Measurements from ENCODE around the gene PRSS23.

The PRSS23 gene

GRCh38 chr11:86795949-86796348 lies 4.4 kb upstream of the PRSS23 start:
- peak; percentile 35 for DNase-seq (ENCODE audit: low read depth)
- H3K4me3 ChIP-seq (ENCODE audit: control insufficient read depth, low read depth, low read length): no peak overlapping the region
- no peak for TF ChIP-seq CTCF (IDR thresholded peaks at IDR 0.05; ENCODE audit: control insufficient read depth, insufficient read depth, low read depth, low read length, missing control alignments)

- TF ChIP-seq CTCF (IDR thresholded peaks at IDR 0.05; ENCODE audit: control insufficient read depth, insufficient read depth, low read depth, low read length, missing control alignments): no peak
- no peak for DNase-seq (ENCODE audit: low read depth)
- no peak overlapping the region for H3K4me3 ChIP-seq (ENCODE audit: control insufficient read depth, low read depth, low read length)
These were observed 3.2 kb upstream of the PRSS23 start for GRCh38 chr11:86797133-86797532.

GRCh38 chr11:86798988-86799387 lies 1.4 kb upstream of the PRSS23 start:
- peak; percentile 66 for DNase-seq (ENCODE audit: low read depth)
- H3K4me3 ChIP-seq (ENCODE audit: control insufficient read depth, low read depth, low read length): no peak overlapping the region; the same call in 1 of the 2 replicates
- peak; percentile 15 for TF ChIP-seq CTCF (IDR thresholded peaks at IDR 0.05; ENCODE audit: control insufficient read depth, insufficient read depth, low read depth, low read length, missing control alignments)

- TF ChIP-seq CTCF (IDR thresholded peaks at IDR 0.05; ENCODE audit: control insufficient read depth, insufficient read depth, low read depth, low read length, missing control alignments): peak; percentile 24
- DNase-seq (ENCODE audit: low read depth): no peak
- H3K4me3 ChIP-seq (ENCODE audit: control insufficient read depth, low read depth, low read length): peak overlapping the region; percentile 46
These were observed 664 bp upstream of the PRSS23 start for GRCh38 chr11:86799680-86800075.

GRCh38 chr11:86800960-86801272 lies 574 bp downstream of the PRSS23 start:
- DNase-seq (ENCODE audit: low read depth): no peak
- peak overlapping the region; percentile 63 for H3K4me3 ChIP-seq (ENCODE audit: control insufficient read depth, low read depth, low read length)
- no peak for TF ChIP-seq CTCF (IDR thresholded peaks at IDR 0.05; ENCODE audit: control insufficient read depth, insufficient read depth, low read depth, low read length, missing control alignments)

GRCh38 chr11:86801364-86801763 lies 1.0 kb downstream of the PRSS23 start:
- no peak for DNase-seq (ENCODE audit: low read depth)
- TF ChIP-seq CTCF (IDR thresholded peaks at IDR 0.05; ENCODE audit: control insufficient read depth, insufficient read depth, low read depth, low read length, missing control alignments): no peak
- H3K4me3 ChIP-seq (ENCODE audit: control insufficient read depth, low read depth, low read length): peak overlapping the region; percentile 63

- H3K4me3 ChIP-seq (ENCODE audit: control insufficient read depth, low read depth, low read length): peak overlapping the region; percentile 63
- no peak for TF ChIP-seq CTCF (IDR thresholded peaks at IDR 0.05; ENCODE audit: control insufficient read depth, insufficient read depth, low read depth, low read length, missing control alignments)
- no peak for DNase-seq (ENCODE audit: low read depth)
These were observed 1.8 kb downstream of the PRSS23 start for GRCh38 chr11:86802146-86802545.

All from AG09309 (cell line).